Measurements from ENCODE around the gene FSTL3.

DNA sequence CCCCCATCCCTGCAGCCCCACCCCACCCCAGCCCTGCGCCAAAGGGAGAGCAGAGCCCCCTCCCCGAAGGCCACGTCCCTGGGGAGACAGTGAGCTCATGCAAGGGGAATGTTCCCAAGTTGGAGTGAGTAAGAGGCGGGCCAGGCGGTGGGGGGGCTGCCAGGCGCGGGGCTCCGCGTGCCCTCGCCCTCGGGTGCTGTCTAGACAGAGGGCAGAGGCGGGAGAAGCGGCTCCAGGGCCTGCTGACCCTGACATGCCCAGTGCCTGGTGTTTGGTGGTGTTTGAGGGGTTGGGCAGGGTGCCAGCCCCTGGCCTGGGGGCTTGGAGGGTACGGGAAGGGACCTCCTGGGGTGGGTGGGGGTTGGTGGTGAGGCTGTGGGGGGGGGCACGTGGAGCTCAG lies 1.0 kb downstream of the FSTL3 start:
- TF ChIP-seq CTCF (IDR thresholded peaks at IDR 0.05) (no peak), EZH2phosphoT487 (IDR thresholded peaks at IDR 0.05) (no peak)
